ENCODE results near the gene PDIA6. TPM values are rescaled to one million over a fixed set of nuclear protein-coding genes. Genes with fewer than 3 reads are reported as not detected.

Gene PDIA6
- total and polyA plus RNA-seq, 2 of the 4 experiments (the other 2 are of a cell fraction), result 204 to 349 TPM

DNA sequence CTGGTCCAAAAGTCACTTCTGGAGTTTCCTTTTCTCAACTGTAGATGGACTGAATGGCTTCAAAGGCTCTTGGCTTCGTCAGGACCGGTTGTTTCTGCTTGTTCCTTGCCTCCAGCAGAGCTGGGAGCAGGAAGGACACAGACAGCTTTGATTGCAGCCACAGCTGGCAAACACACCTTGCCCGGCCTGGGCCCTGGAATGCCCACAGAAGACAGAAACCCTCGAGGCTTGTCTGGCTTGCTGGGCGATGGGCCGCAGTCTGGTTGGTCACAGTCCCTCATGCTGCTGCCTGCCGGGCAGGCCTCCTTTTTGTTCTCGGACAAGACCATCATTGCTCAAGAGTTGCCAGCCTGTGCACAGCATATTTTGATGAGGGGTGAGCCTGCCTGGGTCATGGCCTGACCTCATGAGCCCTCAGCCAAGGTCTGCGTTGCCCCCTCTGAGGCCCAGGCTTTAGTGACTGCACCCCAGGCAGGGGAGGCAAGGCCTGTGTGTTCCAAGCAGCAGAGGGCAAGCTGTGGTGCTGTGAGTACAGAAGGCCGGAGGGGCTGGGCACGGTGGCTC lies 53.4 kb downstream of the PDIA6 start:
- H3K9me1 ChIP-seq (ENCODE audit: insufficient read depth, low read length), result no peaks in the 10 kb centered on the region
- H3K27me3 ChIP-seq (ENCODE audit: control insufficient read depth, insufficient read depth, low read length), result peaks cover 20% of the 10 kb centered on the region; the same call in 1 of the 2 replicates
- H3K14ac ChIP-seq (replicated peaks; ENCODE audit: low read depth, low read length), result no peak overlapping the region
- BruUV-seq (replicated peaks), result no TSS peak
- H3K23ac ChIP-seq (ENCODE audit: low read depth, low read length), result no peak overlapping the region
- no peak overlapping the region for H2AK5ac ChIP-seq (ENCODE audit: low read depth, low read length)
- no peak for DNase-seq
- no peak overlapping the region for H3K18ac ChIP-seq (ENCODE audit: low read depth, low read length)
- H4K8ac ChIP-seq (ENCODE audit: low read depth in 2 of 2, low read length in 2 of 2), result no peak overlapping the region
- H2AK9ac ChIP-seq (replicated peaks; ENCODE audit: low read depth, low read length, poor library complexity), result no peak overlapping the region
- no peak overlapping the region for H2BK20ac ChIP-seq (ENCODE audit: low read depth, low read length)
- no peaks in the 10 kb centered on the region for H4K20me1 ChIP-seq (ENCODE audit: insufficient read depth, low read length)
- no peak overlapping the region for H2BK15ac ChIP-seq (ENCODE audit: low read depth, low read length)
- in situ Hi-C loops (cut with MboI; ENCODE audit: low sequenced_read_pairs) (no loop called here), dilution Hi-C loops (cut with HindIII; ENCODE audit: low sequenced_read_pairs, unreplicated experiment) (no loop called here), intact Hi-C loops (cut with micrococcal nuclease) (no loop called here)
- H4K5ac ChIP-seq (ENCODE audit: low read depth, low read length), result no peak overlapping the region
- POLR2A ChIA-PET (ENCODE audit: unreplicated experiment), result no interaction called here
- WGBS, 2 experiments (ENCODE audit: extremely low coverage in 2 of 2, insufficient read length in 1 of 2), result 67% methylated on average over 7 of the region's 11 CpGs; no CpG with 5 or more reads in 1 of the 2 experiments
- no peak overlapping the region for H3K4me2 ChIP-seq (ENCODE audit: low read depth, low read length)
- CTCF ChIA-PET, result no interaction called here
- TF ChIP-seq CEBPB (IDR thresholded peaks at IDR 0.05; ENCODE audit: low read depth, low read length), result no peak
- no peak for TF ChIP-seq MXI1 (IDR thresholded peaks at IDR 0.05; ENCODE audit: borderline replicate concordance, low read depth, low read length)
- no peak for TF ChIP-seq RAD21 (IDR thresholded peaks at IDR 0.05; ENCODE audit: low read length)
- no peak for TF ChIP-seq FOS (IDR thresholded peaks at IDR 0.05; ENCODE audit: low read depth, low read length)
- H3K4ac ChIP-seq (ENCODE audit: low read depth, low read length), result no peak overlapping the region
- H2AFZ ChIP-seq (replicated peaks; ENCODE audit: low read length, poor library complexity), result no peak overlapping the region
- H3K9ac ChIP-seq (ENCODE audit: low read depth, low read length), result no peak overlapping the region
- no peak overlapping the region for H3K27ac ChIP-seq (ENCODE audit: insufficient read depth, low read length)
- no peak overlapping the region for H2BK120ac ChIP-seq (ENCODE audit: low read depth, low read length)
- H3K4me3 ChIP-seq (ENCODE audit: insufficient read depth, low read depth, low read length), result no peak overlapping the region
- H4K91ac ChIP-seq (ENCODE audit: insufficient read depth, low read depth, low read length), result no peak overlapping the region
- H2BK5ac ChIP-seq (ENCODE audit: low read depth, low read length, poor library complexity, severe bottlenecking), result no peak overlapping the region
- no peak overlapping the region for H3K56ac ChIP-seq (ENCODE audit: extremely low read depth, insufficient read depth, low read length)
- no peaks in the 10 kb centered on the region for H3K9me3 ChIP-seq (ENCODE audit: control insufficient read depth, insufficient read depth, low read length)
- H3K36me3 ChIP-seq (ENCODE audit: control insufficient read depth, insufficient read depth, low read length), result no peaks in the 10 kb centered on the region
- no peaks in the 10 kb centered on the region for H3K79me1 ChIP-seq (ENCODE audit: low read depth in 1 of 2, low read length in 2 of 2)
- ATAC-seq (ENCODE audit: low read depth), result no peak
- no peaks in the 10 kb centered on the region for H3K4me1 ChIP-seq (ENCODE audit: control insufficient read depth, insufficient read depth, low read length)
